Activated CD8-positive, alpha-beta T cell treated with anti-CD3 and anti-CD28 coated beads for 36 hours (primary cell): ENCODE data around the gene CORT. TPM values are rescaled to one million over a fixed set of nuclear protein-coding genes. Genes with fewer than 3 reads are reported as not detected.
A peak's percentile ranks its signal among the peaks of the same experiment; 100 is the strongest.

Experiments
- ATAC-seq: fragments of 200-7000 bp; cut with Tn5 transposase; one replicate; pipeline ENCODE4 v1.10.0; 2021; ENCODE audit warnings: mild to moderate bottlenecking, moderate library complexity
- CTCF ChIA-PET: fragments of 350-600 bp; sonication (Branson Sonifier 250); formaldehyde crosslinking; loops from one replicate; lab custom pipeline; 2021; ENCODE audit warnings: antibody characterized with exemption; lab: Charles Lee
- POLR2A ChIA-PET: fragments of 350-600 bp; sonication (Branson Sonifier 250); formaldehyde crosslinking; loops from one replicate; lab custom pipeline; 2021; ENCODE audit warnings: antibody characterized with exemption; lab: Charles Lee
- DNase-seq: peaks from one replicate; pipeline ENCODE4 v3.0.0-alpha.2; 2020
- H3K27ac Mint-ChIP-seq: one replicate; pipeline ENCODE4 v1.8.0; 2021; ENCODE audit warnings: mild to moderate bottlenecking, mixed read lengths
- H3K27me3 Mint-ChIP-seq: one replicate; pipeline ENCODE4 v1.8.0; 2021; ENCODE audit warnings: mixed read lengths
- H3K36me3 Mint-ChIP-seq: one replicate; pipeline ENCODE4 v1.8.0; 2021; ENCODE audit warnings: low read depth, mixed read lengths
- H3K4me1 Mint-ChIP-seq: one replicate; pipeline ENCODE4 v1.8.0; 2021; ENCODE audit warnings: low read depth, mixed read lengths
- H3K4me3 Mint-ChIP-seq: one replicate; pipeline ENCODE4 v1.8.0; 2021; ENCODE audit warnings: mild to moderate bottlenecking, moderate library complexity, mixed read lengths
- H3K9me3 Mint-ChIP-seq: one replicate; pipeline ENCODE4 v1.8.0; 2021; ENCODE audit warnings: mixed read lengths
- intact Hi-C: fragments of 100-400 bp; cut with micrococcal nuclease; formaldehyde crosslinking; loops from one replicate; pipeline ENCODE4 v1.10.0; 2022
- total RNA-seq, 2 experiments: library from RNA; stranded (reverse); gene quantifications; one replicate each; pipeline ENCODE4 v1.2.3, GENCODE V29; 2021
- TF ChIP-seq, protein P1 (sequence below): fragments of 200-600 bp; IDR thresholded peaks from one replicate; pipeline ENCODE4 v1.8.0; 2022; ENCODE audit warnings: antibody characterized with exemption, mild to moderate bottlenecking

Gene CORT
- total RNA-seq, 2 experiments from 2014 or later = 0.34 TPM; not detected in 1

DNA sequence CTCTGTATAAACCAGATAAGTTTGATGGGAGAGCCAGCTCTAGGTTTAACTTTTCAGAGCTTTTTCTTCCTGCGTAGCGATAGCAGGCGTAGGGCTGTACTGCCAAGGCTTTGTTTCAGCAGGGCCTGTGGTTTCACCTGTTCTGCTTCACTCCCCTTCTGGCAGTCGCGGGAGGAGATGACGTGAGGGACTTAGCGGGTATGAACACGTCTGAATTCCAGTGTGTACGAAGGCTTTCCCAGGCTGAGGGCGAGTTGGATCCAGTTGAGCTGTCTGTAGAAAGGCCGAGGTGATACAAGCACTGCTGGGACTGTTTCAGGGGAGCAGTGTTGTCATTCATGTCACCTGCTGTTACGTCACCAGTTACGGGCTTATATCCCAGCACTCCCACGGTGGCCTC is 46.1 kb downstream of the CORT start:
- intact Hi-C loops = loop anchor here (5.0 to 10.0 kb wide), 2 partner anchors 61 to 371 kb away; partner anchors contain the start of gene CENPS
- DNase-seq = peak; percentile 44

DNA sequence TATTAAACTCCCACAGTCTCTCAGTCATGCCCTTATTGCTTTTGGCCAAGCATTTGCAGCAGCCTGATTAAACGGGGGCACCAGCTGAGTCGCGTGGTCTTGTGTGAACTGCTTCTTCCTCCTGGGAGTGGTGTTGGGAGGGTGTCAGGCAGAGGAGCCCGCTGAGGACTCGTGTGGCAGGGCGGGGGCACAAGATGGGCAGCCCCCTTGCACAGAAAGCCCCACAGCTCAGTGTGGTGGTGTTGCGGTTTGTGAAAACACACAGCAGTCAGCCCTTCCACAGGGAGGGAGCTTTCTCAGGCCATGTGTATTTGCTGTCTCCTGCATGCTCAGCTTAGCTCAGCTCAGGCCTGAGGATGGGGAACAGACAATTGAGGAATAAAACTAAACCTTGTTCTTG is 47.3 kb downstream of the CORT start:
- no peak for DNase-seq
- ChIA-PET CTCF (interaction anchor here (1.0 to 11.4 kb wide), 3 partner anchors 11 to 370 kb away, joined by 3 to 202 read pairs (median 4); no protein-coding TSS in a partner anchor), POLR2A (interaction anchor here (1.2 to 3.5 kb wide), 3 partner anchors 13 to 421 kb away, joined by 3 to 10 read pairs (median 7); no protein-coding TSS in a partner anchor)
- Mint-ChIP-seq H3K4me3 (no peak overlapping the region), H3K27me3 (no peaks in the 10 kb centered on the region), H3K9me3 (no peaks in the 10 kb centered on the region), H3K4me1 (peaks cover 54% of the 10 kb centered on the region), H3K27ac (peak overlapping the region; percentile 34), H3K36me3 (peaks cover 5% of the 10 kb centered on the region)
- ATAC-seq = no peak
- TF ChIP-seq, protein P1, sequence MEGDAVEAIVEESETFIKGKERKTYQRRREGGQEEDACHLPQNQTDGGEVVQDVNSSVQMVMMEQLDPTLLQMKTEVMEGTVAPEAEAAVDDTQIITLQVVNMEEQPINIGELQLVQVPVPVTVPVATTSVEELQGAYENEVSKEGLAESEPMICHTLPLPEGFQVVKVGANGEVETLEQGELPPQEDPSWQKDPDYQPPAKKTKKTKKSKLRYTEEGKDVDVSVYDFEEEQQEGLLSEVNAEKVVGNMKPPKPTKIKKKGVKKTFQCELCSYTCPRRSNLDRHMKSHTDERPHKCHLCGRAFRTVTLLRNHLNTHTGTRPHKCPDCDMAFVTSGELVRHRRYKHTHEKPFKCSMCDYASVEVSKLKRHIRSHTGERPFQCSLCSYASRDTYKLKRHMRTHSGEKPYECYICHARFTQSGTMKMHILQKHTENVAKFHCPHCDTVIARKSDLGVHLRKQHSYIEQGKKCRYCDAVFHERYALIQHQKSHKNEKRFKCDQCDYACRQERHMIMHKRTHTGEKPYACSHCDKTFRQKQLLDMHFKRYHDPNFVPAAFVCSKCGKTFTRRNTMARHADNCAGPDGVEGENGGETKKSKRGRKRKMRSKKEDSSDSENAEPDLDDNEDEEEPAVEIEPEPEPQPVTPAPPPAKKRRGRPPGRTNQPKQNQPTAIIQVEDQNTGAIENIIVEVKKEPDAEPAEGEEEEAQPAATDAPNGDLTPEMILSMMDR = no peak
- intact Hi-C loops = loop anchor here (5.0 to 10.0 kb wide), 2 partner anchors 62 to 370 kb away; partner anchors contain the start of gene CENPS

More for the DNA sequence above, 46.1 kb downstream of the CORT start:
- peaks cover 5% of the 10 kb centered on the region for H3K36me3 Mint-ChIP-seq
- peak overlapping the region; percentile 68 for H3K4me3 Mint-ChIP-seq
- ChIA-PET CTCF (interaction anchor here (1.0 to 11.4 kb wide), 10 partner anchors 10 to 443 kb away, joined by 3 to 202 read pairs (median 4); no protein-coding TSS in a partner anchor), POLR2A (interaction anchor here (1.1 to 3.5 kb wide), 4 partner anchors 13 to 96 kb away, joined by 5 to 15 read pairs (median 8); partner anchors contain the start of gene CENPS)
- peak; percentile 9 for ATAC-seq
- H3K27me3 Mint-ChIP-seq = no peaks in the 10 kb centered on the region
- H3K4me1 Mint-ChIP-seq = peaks cover 49% of the 10 kb centered on the region
- no peaks in the 10 kb centered on the region for H3K9me3 Mint-ChIP-seq
- TF ChIP-seq, protein P1 = no peak
- H3K27ac Mint-ChIP-seq = peak overlapping the region; percentile 92

DNA sequence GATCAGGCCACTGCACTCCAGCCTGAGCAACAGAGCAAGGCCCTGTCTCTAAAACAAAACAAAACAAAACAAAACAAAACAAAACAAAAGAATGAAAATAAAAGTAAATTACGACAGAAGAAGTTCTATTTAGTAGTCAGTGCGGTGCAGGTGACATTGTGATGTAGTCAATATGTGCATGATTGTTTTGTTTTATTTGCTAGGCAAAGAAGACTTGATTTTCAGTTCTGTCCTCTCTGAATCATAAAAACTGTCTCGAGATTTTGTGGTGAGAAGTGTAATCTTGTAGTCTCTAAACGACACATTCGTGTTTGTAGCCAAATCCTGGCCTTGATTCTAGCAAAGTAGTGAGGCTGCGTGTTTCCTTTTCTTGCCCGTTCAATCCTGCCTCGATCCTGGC is 48.4 kb downstream of the CORT start:
- ChIA-PET POLR2A (interaction anchor here (1.2 to 3.5 kb wide), 3 partner anchors 11 to 420 kb away, joined by 3 to 11 read pairs (median 10); no protein-coding TSS in a partner anchor), CTCF (interaction anchor here (0.7 to 11.4 kb wide), 2 partner anchors 10 to 26 kb away, joined by 3 to 202 read pairs; partner anchors contain the start of gene DFFA)
- peaks cover 5% of the 10 kb centered on the region for H3K36me3 Mint-ChIP-seq
- H3K4me3 Mint-ChIP-seq = no peak overlapping the region
- intact Hi-C loops = loop anchor here (5.0 to 10.0 kb wide), 2 partner anchors 63 to 369 kb away; partner anchors contain the start of gene CENPS
- H3K27me3 Mint-ChIP-seq = no peaks in the 10 kb centered on the region
- no peaks in the 10 kb centered on the region for H3K9me3 Mint-ChIP-seq
- no peak for DNase-seq
- TF ChIP-seq, protein P1 = no peak
- peaks cover 58% of the 10 kb centered on the region for H3K4me1 Mint-ChIP-seq
- H3K27ac Mint-ChIP-seq = peak overlapping the region; percentile 17
- no peak for ATAC-seq

Other genes starting within 250 kb of the CORT start
- gene KIF1B, start 239.5 kb upstream of the CORT start, total RNA-seq = 1 to 10 TPM; 7.1 to 8.9 TPM
- gene PGD, start 51.0 kb upstream of the CORT start, total RNA-seq = 100 to 1,000 TPM; 126 to 130 TPM
- gene CENPS, start 19.6 kb upstream of the CORT start, total RNA-seq = 10 to 100 TPM; 18.3 to 19.4 TPM
- gene DFFA, start 22.5 kb downstream of the CORT start, total RNA-seq = 10 to 100 TPM; 76.7 to 81.8 TPM
- 10 to 100 TPM; 18.0 to 18.5 TPM for gene PEX14, start 24.9 kb downstream of the CORT start, total RNA-seq